ENCODE measurements around the gene CGGBP1.

Gene CGGBP1

GRCh38 chr3:88093266-88093665, 34.5 kb upstream of the CGGBP1 start:
- Histone ChIP-seq H3K27me3 (ENCODE audit: control insufficient read depth, low read length) (no peaks in the 10 kb centered on the region), H3K36me3 (ENCODE audit: control insufficient read depth, low read length) (peaks cover 56% of the 10 kb centered on the region), H3K27ac (ENCODE audit: low read depth, low read length) (no peak overlapping the region), H3K9me2 (replicated peaks; ENCODE audit: control insufficient read depth, low read length) (no peaks in the 10 kb centered on the region), H3K4me2 (ENCODE audit: low read length) (no peak overlapping the region), H3K4me3 (ENCODE audit: low read length) (no peak overlapping the region), H3F3A (ENCODE audit: control insufficient read depth, insufficient read depth) (no peaks in the 10 kb centered on the region), H3K9me3 (ENCODE audit: control insufficient read depth, insufficient read depth, low read length) (no peaks in the 10 kb centered on the region), H4K20me1 (ENCODE audit: control insufficient read depth, insufficient read depth, low read depth, low read length) (no peaks in the 10 kb centered on the region), H3K79me2 (ENCODE audit: control insufficient read depth, low read length) (peaks cover 25% of the 10 kb centered on the region), H3K4me1 (ENCODE audit: control insufficient read depth, low read length) (no peaks in the 10 kb centered on the region)
- TF ChIP-seq CTCF (IDR thresholded peaks at IDR 0.05; ENCODE audit: low read depth, low read length, poor library complexity, severe bottlenecking) (no peak), EZH2phosphoT487 (IDR thresholded peaks at IDR 0.05; ENCODE audit: borderline replicate concordance, low read length) (no peak)

- H3F3A ChIP-seq (ENCODE audit: control insufficient read depth, insufficient read depth): no peaks in the 10 kb centered on the region
- H3K79me2 ChIP-seq (ENCODE audit: control insufficient read depth, low read length): peaks cover 25% of the 10 kb centered on the region
- no peaks in the 10 kb centered on the region for H3K9me3 ChIP-seq (ENCODE audit: control insufficient read depth, insufficient read depth, low read length)
- H3K4me1 ChIP-seq (ENCODE audit: control insufficient read depth, low read length): no peaks in the 10 kb centered on the region
- TF ChIP-seq EZH2phosphoT487 (IDR thresholded peaks at IDR 0.05; ENCODE audit: borderline replicate concordance, low read length): no peak
- TF ChIP-seq CTCF (IDR thresholded peaks at IDR 0.05; ENCODE audit: low read depth, low read length, poor library complexity, severe bottlenecking): no peak
- no peak overlapping the region for H3K27ac ChIP-seq (ENCODE audit: low read depth, low read length)
- peaks cover 63% of the 10 kb centered on the region for H3K36me3 ChIP-seq (ENCODE audit: control insufficient read depth, low read length)
- H3K9me2 ChIP-seq (replicated peaks; ENCODE audit: control insufficient read depth, low read length): no peaks in the 10 kb centered on the region
- no peaks in the 10 kb centered on the region for H4K20me1 ChIP-seq (ENCODE audit: control insufficient read depth, insufficient read depth, low read depth, low read length)
- no peak overlapping the region for H3K4me3 ChIP-seq (ENCODE audit: low read length)
- no peaks in the 10 kb centered on the region for H3K27me3 ChIP-seq (ENCODE audit: control insufficient read depth, low read length)
- no peak overlapping the region for H3K4me2 ChIP-seq (ENCODE audit: low read length)
Measured at GRCh38 chr3:88092270-88092669, 33.5 kb upstream of the CGGBP1 start.

- Histone ChIP-seq H3K79me2 (ENCODE audit: control insufficient read depth, low read length) (peaks cover 14% of the 10 kb centered on the region), H3F3A (ENCODE audit: control insufficient read depth, insufficient read depth) (no peaks in the 10 kb centered on the region), H3K4me2 (ENCODE audit: low read length) (no peak overlapping the region), H3K36me3 (ENCODE audit: control insufficient read depth, low read length) (peaks cover 60% of the 10 kb centered on the region), H3K27ac (ENCODE audit: low read depth, low read length) (no peak overlapping the region), H3K9me2 (replicated peaks; ENCODE audit: control insufficient read depth, low read length) (no peaks in the 10 kb centered on the region), H3K27me3 (ENCODE audit: control insufficient read depth, low read length) (no peaks in the 10 kb centered on the region), H3K4me1 (ENCODE audit: control insufficient read depth, low read length) (no peaks in the 10 kb centered on the region), H4K20me1 (ENCODE audit: control insufficient read depth, insufficient read depth, low read depth, low read length) (no peaks in the 10 kb centered on the region), H3K9me3 (ENCODE audit: control insufficient read depth, insufficient read depth, low read length) (no peaks in the 10 kb centered on the region), H3K4me3 (ENCODE audit: low read length) (no peak overlapping the region)
- no peak for TF ChIP-seq EZH2phosphoT487 (IDR thresholded peaks at IDR 0.05; ENCODE audit: borderline replicate concordance, low read length)
- no peak for TF ChIP-seq CTCF (IDR thresholded peaks at IDR 0.05; ENCODE audit: low read depth, low read length, poor library complexity, severe bottlenecking)
Measured at GRCh38 chr3:88090681-88091080, 31.9 kb upstream of the CGGBP1 start.

GRCh38 chr3:88084097-88084501, 25.3 kb upstream of the CGGBP1 start:
- H4K20me1 ChIP-seq (ENCODE audit: control insufficient read depth, insufficient read depth, low read depth, low read length): no peaks in the 10 kb centered on the region
- peaks cover 58% of the 10 kb centered on the region for H3K79me2 ChIP-seq (ENCODE audit: control insufficient read depth, low read length)
- TF ChIP-seq EZH2phosphoT487 (IDR thresholded peaks at IDR 0.05; ENCODE audit: borderline replicate concordance, low read length) (no peak), CTCF (IDR thresholded peaks at IDR 0.05; ENCODE audit: low read depth, low read length, poor library complexity, severe bottlenecking) (no peak)
- no peaks in the 10 kb centered on the region for H3K9me2 ChIP-seq (replicated peaks; ENCODE audit: control insufficient read depth, low read length)
- H3K36me3 ChIP-seq (ENCODE audit: control insufficient read depth, low read length): peaks cover 26% of the 10 kb centered on the region
- no peaks in the 10 kb centered on the region for H3F3A ChIP-seq (ENCODE audit: control insufficient read depth, insufficient read depth)
- H3K27ac ChIP-seq (ENCODE audit: low read depth, low read length): no peak overlapping the region
- H3K4me2 ChIP-seq (ENCODE audit: low read length): no peak overlapping the region
- no peaks in the 10 kb centered on the region for H3K27me3 ChIP-seq (ENCODE audit: control insufficient read depth, low read length)
- no peaks in the 10 kb centered on the region for H3K4me1 ChIP-seq (ENCODE audit: control insufficient read depth, low read length)
- H3K9me3 ChIP-seq (ENCODE audit: control insufficient read depth, insufficient read depth, low read length): no peaks in the 10 kb centered on the region
- no peak overlapping the region for H3K4me3 ChIP-seq (ENCODE audit: low read length)
